CD4-positive, alpha-beta T cell treated with Interleukin-17A for 1 hour (primary cell): Measurements from ENCODE around the gene OR10K2.
"Not testable (repeated sequence)": the region's sequence is repeated elsewhere in the genome, so short reads cannot be mapped to it uniquely, and the experiment has no call there.

ENCODE experiments used
- DNase-seq: peaks from one replicate; pipeline ENCODE4 v3.0.0-alpha.2; 2020

Gene OR10K2

DNA sequence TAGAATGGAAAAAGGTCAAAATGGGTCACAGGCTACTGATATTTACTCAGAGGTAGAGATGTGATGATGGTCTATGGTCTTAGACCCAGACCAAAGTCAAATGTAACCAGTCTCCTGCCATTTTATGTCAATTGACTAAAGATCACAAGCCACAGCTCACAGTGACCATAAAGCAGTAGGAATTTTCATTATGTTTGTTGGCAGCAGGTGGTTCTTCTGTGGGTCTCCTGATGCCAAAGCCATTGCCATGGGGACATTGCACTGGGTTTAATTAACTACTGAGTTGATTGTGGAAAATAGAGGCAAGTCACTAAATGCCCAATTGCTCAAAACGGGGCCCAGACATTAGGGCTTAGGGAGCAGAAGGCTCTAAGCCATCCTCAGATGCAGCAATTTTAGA, at the start of gene OR10K2:
TSS of gene OR10K2 (minus strand) at position 101 of the 400 bp plus-strand sequence. CDS start 5,371 bp downstream, outside the sequence.
- no peak for DNase-seq

DNA sequence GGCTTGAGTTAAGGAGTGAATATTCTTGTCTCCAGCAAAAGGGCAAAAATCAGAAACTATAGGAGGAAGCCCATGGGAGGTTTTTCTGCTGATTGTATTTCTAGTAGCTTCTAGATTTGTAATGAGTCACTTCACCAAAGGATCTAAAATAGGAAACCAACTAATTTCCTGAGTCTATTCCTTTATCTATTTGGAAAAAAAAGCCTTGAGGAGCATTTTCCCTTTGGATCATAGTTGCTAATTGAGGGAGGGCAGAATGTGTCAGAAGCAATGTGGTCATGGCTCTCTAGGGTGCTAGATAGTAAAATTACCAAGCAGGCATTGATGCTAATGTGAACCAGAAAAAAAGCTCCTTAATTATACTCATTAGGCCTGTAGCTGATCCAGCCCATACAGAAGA, 45.9 kb upstream of the OR10K2 start, which contains the start of gene OR10R2:
TSS of gene OR10R2 (plus strand) at position 301 of the 400 bp plus-strand sequence. CDS start 106 bp downstream, outside the sequence.
- DNase-seq, result no peak

GRCh38 chr1:158461534-158461933, 35.5 kb upstream of the OR10K2 start, which contains the start of gene OR10K1:
Gene OR10K1, plus strand, starts transcription at chr1:158461834. Its CDS starts 3,728 bp downstream, at chr1:158465562.
- DNase-seq, result no peak

DNA sequence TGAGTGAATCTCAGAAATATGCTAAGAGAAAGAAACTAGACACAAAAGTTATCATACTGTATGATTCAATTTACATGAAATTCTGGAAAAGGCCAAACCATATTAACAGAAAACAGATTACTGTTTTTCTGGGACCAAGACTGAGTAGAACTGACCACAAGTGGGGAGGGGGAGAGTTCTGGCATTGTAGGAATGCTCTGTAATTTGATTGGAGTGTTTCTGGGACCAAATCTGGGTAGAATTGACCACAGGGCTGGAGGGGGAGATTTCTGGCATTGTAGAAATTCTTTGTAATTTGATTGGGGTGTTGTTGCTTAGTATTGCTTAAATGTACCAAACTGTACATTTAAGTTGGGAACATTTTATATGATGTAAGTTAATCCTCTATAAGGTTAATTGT, 32.2 kb upstream of the OR10K2 start:
- DNase-seq, result no peak

- no peak for DNase-seq
These were observed 31.2 kb upstream of the OR10K2 start for GRCh38 chr1:158457246-158457645.

GRCh38 chr1:158454537-158454936, 28.5 kb upstream of the OR10K2 start:
- DNase-seq, result no peak

DNA sequence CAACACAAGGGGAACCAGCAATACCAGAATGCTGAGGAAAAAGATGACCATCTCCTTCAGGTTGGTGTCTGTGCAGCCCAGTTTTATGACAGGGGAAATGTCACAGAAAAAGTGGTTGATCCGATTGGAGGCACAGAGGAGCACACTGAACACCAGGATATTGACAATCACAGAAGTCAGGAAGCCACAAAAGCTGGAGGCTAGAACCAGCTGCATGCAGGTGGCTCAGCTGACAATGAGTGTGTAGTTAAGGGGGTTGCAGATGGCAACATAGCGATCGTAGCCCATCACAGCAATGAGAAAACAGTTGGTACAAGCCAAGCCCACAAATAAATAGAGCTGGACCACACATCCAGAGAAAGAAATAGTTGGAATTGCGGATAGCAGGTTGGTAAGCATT, 19.3 kb upstream of the OR10K2 start:
- DNase-seq, result no peak

- no peak for DNase-seq
These were observed 8.7 kb upstream of the OR10K2 start for GRCh38 chr1:158434741-158435140.

DNA sequence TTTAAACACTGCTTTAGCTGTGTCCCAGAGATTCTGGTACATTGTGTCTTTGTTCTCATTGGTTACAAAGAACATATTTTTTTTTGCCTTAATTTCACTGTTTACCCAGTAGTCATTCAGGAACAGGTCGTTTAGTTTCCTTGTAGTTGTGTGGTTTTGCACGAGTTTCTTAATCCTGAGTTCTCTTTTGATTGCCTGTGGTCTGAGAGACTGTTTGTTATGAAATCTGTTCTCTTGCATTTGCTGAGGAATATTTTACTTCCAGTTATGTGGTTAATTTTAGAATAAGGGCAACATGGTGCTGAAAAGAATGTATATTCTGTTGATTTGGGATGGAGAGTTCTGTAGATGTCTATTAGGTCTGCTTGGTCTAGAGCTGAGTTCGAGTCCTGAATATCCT, 4.1 kb upstream of the OR10K2 start:
- DNase-seq, result not testable (repeated sequence)

GRCh38 chr1:158425027-158425426, 1.0 kb downstream of the OR10K2 start:
- DNase-seq, result no peak

GRCh38 chr1:158422212-158422611, 3.8 kb downstream of the OR10K2 start:
- DNase-seq, result no peak

DNA sequence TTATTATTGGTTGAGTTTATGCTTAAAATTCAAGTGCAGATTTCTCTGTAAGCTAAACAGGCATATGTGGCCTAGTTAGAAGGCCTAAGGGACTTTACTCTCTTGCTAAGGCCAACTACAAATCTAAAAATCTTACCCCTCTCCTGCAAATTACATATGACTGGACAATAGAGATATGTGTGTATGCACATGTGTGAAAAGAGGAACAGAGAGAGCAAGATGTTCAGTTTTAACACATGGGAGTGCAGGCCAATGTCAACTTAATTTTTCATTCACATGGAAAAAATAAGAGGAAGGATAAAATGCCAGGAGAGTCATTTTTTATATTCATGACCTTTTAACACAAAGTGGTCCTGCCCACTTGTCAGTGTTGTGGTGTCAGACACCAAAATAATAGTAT, 8.5 kb downstream of the OR10K2 start:
- DNase-seq, result no peak

DNA sequence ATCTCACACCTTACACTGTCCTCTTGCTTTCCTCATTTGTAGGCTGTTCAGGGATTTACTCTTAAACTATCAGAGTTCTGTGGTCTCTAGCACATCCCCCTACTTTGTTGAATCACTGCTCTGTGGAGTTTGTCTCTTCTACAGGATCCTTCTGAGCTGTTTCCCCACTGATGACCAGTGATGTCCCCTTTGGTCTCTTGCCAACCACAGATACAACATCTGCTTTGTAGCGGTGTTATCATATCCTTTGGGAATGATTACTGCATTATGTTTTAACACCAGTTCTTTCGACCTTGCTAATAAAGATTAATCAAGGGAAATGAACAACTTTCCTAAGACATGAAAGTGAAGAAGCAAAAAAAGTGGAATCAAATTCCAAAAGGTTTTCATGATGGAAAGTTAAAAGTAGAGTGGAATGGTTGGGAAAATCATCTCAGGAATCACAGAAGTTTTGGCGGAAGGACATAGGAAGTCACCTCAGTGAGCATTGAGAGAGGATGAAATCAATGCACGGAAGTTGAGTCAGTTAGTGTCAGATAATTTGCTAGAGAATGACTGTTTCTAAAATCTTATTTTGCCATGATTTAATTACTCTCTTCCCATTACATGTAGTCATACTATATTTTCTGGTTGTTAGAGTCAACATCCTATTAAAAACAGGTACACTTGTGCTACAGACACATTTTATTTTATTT, 11.2 kb downstream of the OR10K2 start:
- no peak for DNase-seq

GRCh38 chr1:158407092-158407491, 18.9 kb downstream of the OR10K2 start:
- DNase-seq, result no peak

GRCh38 chr1:158400871-158401270, 25.2 kb downstream of the OR10K2 start:
- DNase-seq, result no peak

GRCh38 chr1:158398818-158399514, 27.1 kb downstream of the OR10K2 start, which contains the start of gene OR10T2:
Gene OR10T2, minus strand, starts transcription at chr1:158399466. Its CDS starts 0 bp downstream, at chr1:158399466.
- no peak for DNase-seq

DNA sequence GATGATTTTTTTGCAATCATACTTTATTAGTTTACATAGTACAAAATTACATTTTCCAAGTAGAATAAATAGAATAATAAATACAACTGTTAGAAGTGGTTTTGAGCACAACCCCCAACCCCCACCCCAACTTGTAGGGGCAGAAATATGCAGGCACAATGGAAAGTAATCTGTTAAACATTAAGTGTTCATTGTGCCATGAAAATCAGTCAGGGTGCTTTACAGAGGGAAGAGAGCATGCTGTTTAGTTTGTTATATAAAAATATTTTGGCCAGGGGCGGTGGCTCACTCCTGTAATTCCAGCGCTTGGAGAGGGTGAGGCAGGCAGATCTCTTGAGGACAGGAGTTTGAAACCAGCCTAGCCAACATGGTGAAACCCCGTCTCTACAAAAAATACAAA, 29.4 kb downstream of the OR10K2 start:
- no peak for DNase-seq

- no peak for DNase-seq
These were observed 32.6 kb downstream of the OR10K2 start for GRCh38 chr1:158393476-158393875.

DNA sequence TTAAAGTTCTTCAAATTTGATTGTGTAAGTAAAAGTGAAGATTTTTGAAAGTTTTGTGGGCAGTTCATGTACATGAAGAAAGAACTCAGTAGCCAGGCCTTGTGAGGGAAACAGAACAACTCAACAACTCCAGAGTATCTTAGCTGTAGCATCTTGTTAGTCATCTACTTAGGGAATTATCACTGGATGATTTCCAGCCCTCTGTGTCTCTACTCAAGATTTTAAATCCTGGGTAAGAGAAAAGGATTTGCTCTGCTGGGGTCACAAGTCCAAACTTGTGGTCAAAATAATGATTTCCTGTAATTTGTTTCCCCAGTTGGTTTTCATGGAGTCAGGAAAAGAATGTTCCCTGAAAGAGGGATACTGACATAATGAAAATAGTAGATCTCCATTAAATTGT, 34.9 kb downstream of the OR10K2 start:
- DNase-seq, result no peak

DNA sequence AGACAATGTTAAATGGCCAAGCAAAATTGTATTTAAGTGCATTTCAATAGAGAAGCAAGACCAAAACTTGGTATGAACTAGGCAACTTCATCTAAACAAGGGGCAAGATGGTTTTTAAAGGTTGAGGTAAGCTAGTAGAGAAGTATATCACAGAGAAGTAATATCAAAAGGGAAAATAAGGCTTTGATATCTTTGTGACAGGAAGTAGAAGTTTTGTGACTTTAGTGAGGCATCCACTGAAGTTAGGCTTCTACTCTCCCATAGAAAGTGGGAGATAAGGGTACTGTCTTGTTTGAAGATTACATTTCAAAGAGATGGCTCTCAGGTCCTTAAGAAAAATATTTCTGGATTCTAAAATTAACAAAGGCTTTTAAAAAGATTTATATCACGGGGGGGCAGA, 35.7 kb downstream of the OR10K2 start:
- no peak for DNase-seq

- DNase-seq, result no peak
These were observed 51.2 kb downstream of the OR10K2 start for GRCh38 chr1:158374860-158375259.

GRCh38 chr1:158374101-158374500, 51.9 kb downstream of the OR10K2 start:
- DNase-seq, result not testable (repeated sequence)

DNA sequence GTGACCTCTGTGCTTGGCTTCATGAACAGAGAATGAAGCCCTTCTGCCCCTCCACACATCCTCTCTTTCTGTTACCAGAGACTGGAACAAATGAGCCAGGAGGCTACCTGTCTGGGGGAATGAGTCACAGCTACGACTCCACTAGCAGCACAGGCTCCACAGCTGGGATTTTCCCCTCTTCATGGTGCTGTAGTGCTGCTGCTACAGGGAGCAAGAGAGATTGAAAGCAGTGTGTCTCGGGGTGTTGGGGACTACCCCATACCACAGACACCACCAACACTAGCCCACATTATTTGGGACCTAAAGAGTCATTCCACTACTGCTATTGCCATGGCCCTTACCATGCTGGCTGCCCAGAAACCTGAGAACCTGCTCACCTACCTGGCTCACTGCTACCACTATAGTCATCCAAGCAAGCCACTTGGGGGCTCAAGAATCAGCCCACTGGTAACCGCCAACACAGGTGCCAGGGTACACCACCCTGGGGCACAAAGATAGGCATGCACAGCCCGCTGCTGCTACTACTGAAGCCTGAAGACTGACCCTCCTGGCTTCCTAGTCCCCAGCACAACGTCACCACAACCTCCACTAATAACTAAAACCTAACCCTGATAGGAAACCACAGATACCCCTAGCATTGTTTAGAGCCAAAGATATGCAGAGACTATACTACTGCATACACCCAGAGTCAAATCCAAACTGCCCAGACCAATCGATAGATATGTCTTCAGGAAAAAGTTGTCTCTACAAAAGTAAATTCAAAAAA, 54.7 kb downstream of the OR10K2 start:
- no peak for DNase-seq
